Natural killer cell (primary cell): ENCODE results near the gene BICDL1. TPM values are rescaled to one million over a fixed set of nuclear protein-coding genes. Genes with fewer than 3 reads are reported as not detected.

ENCODE experiments used
- ATAC-seq, 3 donors: fragments of 150-1000 bp in 2 of 3; fragments of 200-7000 bp in 1 of 3; cut with Tn5 transposase; 1 replicate in 1 of 3; 2 replicates in 2 of 3; pipeline ENCODE4 v1.10.0; 2021; ENCODE audit warnings: mild to moderate bottlenecking in 2 of 3, moderate library complexity in 2 of 3
- DNase-seq, 2 donors: peaks; one replicate each; pipeline versions ENCODE4 v3.0.0 to v3.0.0-alpha.2; 2013 to 2021; ENCODE audit warnings: mixed read lengths in 1 of 2
- H3K27ac ChIP-seq: one replicate; pipeline ENCODE4 v1.5.1; 2013; ENCODE audit warnings: mild to moderate bottlenecking, low read length
- H3K27me3 ChIP-seq: one replicate; pipeline ENCODE4 v1.6.1; 2013; ENCODE audit warnings: low read length; ENCODE audit not compliant: control insufficient read depth, insufficient read depth
- H3K36me3 ChIP-seq: one replicate; pipeline ENCODE4 v1.6.1; 2013; ENCODE audit warnings: low read length; ENCODE audit not compliant: control insufficient read depth, insufficient read depth
- H3K4me1 ChIP-seq: one replicate; pipeline ENCODE4 v1.6.1; 2013; ENCODE audit warnings: low read length; ENCODE audit not compliant: control insufficient read depth, insufficient read depth
- H3K4me3 ChIP-seq: one replicate; pipeline ENCODE4 v1.5.1; 2013; ENCODE audit warnings: low read length
- H3K9me3 ChIP-seq: one replicate; pipeline ENCODE4 v1.6.1; 2013; ENCODE audit warnings: low read length; ENCODE audit not compliant: control insufficient read depth, insufficient read depth
- H3K27ac Mint-ChIP-seq, 2 donors: one replicate each; pipeline ENCODE4 v1.8.0; 2022; ENCODE audit warnings: mild to moderate bottlenecking in 2 of 2, mixed read lengths in 2 of 2, moderate library complexity in 1 of 2
- H3K27me3 Mint-ChIP-seq, 2 donors: one replicate each; pipeline ENCODE4 v1.8.0; 2022; ENCODE audit warnings: low read depth in 2 of 2, mixed read lengths in 2 of 2
- H3K36me3 Mint-ChIP-seq: one replicate; pipeline ENCODE4 v1.8.0; 2022; ENCODE audit warnings: mixed read lengths
- H3K4me1 Mint-ChIP-seq, 2 donors: one replicate each; pipeline ENCODE4 v1.8.0; 2022; ENCODE audit warnings: mixed read lengths in 2 of 2
- H3K4me3 Mint-ChIP-seq: one replicate; pipeline ENCODE4 v1.8.0; 2022; ENCODE audit warnings: mild to moderate bottlenecking, moderate library complexity, mixed read lengths
- H3K9me3 Mint-ChIP-seq, 2 donors: one replicate each; pipeline ENCODE4 v1.8.0; 2022; ENCODE audit warnings: mixed read lengths in 2 of 2
- WGBS: methylation state at CpG from one replicate; pipeline ENCODE4 v1.1.7; 2013; ENCODE audit warnings: missing lambda C conversion rate; ENCODE audit not compliant: insufficient coverage; 5-methylcytosine and 5-hydroxymethylcytosine counted together
- intact Hi-C: fragments of 100-400 bp; cut with micrococcal nuclease; formaldehyde crosslinking; loops from one replicate; pipeline ENCODE4 v1.14.2; 2022
- total RNA-seq, 4 donors: library from RNA; stranded (reverse); fragments of 120-200 nt in 1 of 4; gene quantifications; one replicate each; pipeline versions ENCODE4 v1.2.3 to v1.2.4, GENCODE V29; 2013 to 2022
- TF ChIP-seq, protein P1 (sequence below): fragments of 200-600 bp; IDR thresholded peaks from one replicate; pipeline ENCODE4 v1.8.0; 2022; ENCODE audit warnings: antibody characterized with exemption

Gene BICDL1
- total RNA-seq, 3 donors from 2014 or later (not counting 1 experiment from before 2014, with no cell fraction given), result 29.3 to 37.1 (median 34.3) TPM

DNA sequence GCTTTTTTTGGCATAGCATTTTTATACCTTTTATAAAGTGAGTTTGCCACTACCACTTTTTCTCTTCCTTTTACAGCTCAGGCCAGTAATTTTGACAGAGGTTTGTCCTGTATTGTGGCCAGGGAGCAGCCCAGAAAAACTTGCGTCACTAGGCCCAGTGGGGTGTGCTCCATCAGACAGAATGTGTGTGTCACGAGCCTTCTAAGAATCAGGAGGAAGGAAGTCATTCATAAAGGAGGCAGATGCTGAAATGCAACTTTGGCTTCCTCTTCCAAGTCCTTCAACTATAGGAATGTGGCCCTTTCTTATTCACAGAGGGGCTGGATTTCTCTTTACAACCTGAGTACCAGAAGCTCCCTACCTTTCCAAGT is 137.6 kb downstream of the BICDL1 start:
- Mint-ChIP-seq H3K9me3 (no peaks in the 10 kb centered on the region), H3K36me3 (peaks cover 10% of the 10 kb centered on the region), H3K4me1 (peaks cover 6 to 15% of the 10 kb centered on the region in 2 donors), H3K4me3 (no peak overlapping the region), H3K27ac (peak overlapping the region; percentile 26 to 67), H3K27me3 (no peaks in the 10 kb centered on the region)
- ATAC-seq, result peak in 1 of 3 donors; percentile 37
- TF ChIP-seq, protein P1, sequence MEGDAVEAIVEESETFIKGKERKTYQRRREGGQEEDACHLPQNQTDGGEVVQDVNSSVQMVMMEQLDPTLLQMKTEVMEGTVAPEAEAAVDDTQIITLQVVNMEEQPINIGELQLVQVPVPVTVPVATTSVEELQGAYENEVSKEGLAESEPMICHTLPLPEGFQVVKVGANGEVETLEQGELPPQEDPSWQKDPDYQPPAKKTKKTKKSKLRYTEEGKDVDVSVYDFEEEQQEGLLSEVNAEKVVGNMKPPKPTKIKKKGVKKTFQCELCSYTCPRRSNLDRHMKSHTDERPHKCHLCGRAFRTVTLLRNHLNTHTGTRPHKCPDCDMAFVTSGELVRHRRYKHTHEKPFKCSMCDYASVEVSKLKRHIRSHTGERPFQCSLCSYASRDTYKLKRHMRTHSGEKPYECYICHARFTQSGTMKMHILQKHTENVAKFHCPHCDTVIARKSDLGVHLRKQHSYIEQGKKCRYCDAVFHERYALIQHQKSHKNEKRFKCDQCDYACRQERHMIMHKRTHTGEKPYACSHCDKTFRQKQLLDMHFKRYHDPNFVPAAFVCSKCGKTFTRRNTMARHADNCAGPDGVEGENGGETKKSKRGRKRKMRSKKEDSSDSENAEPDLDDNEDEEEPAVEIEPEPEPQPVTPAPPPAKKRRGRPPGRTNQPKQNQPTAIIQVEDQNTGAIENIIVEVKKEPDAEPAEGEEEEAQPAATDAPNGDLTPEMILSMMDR, result no peak
- Histone ChIP-seq H3K27ac (no peak overlapping the region), H3K4me1 (peaks cover 14% of the 10 kb centered on the region), H3K27me3 (no peaks in the 10 kb centered on the region), H3K36me3 (peaks cover 44% of the 10 kb centered on the region), H3K9me3 (no peaks in the 10 kb centered on the region), H3K4me3 (no peak overlapping the region)
- intact Hi-C loops, result no loop called here
- 66% methylated on average over 2 of the region's 2 CpGs for WGBS
- no peak for DNase-seq

DNA sequence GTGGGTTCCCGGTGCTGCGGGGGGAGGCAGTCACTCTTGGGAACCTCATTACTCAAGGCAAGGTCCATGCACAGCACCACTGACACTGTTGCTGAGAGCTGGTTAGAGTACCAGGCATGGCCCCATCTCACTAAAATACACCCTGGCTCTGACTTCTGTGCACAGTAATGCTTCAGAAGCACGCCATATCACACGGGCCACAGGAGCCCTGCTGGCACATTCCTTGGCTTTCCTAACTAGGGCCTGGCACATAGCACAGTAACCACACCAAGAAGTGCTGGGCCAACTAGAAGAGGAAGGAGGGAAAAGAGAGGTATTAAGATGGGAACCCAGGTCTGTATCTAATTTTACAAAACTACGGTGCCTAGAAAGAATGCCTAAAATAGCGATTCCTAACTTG is 141.0 kb downstream of the BICDL1 start:
- Histone ChIP-seq H3K4me1 (peaks cover 4% of the 10 kb centered on the region), H3K27ac (no peak overlapping the region), H3K9me3 (no peaks in the 10 kb centered on the region), H3K27me3 (no peaks in the 10 kb centered on the region), H3K4me3 (no peak overlapping the region), H3K36me3 (peaks cover 77% of the 10 kb centered on the region)
- Mint-ChIP-seq H3K4me3 (no peak overlapping the region), H3K36me3 (peaks cover 10% of the 10 kb centered on the region), H3K9me3 (no peaks in the 10 kb centered on the region), H3K27me3 (no peaks in the 10 kb centered on the region), H3K27ac (no peak overlapping the region), H3K4me1 (peaks cover 0 to 5% of the 10 kb centered on the region in 2 donors)
- TF ChIP-seq, protein P1, result no peak
- ATAC-seq (no peak), DNase-seq (no peak)
- over 99% methylated on average over 6 of the region's 6 CpGs for WGBS
- intact Hi-C loops, result no loop called here

DNA sequence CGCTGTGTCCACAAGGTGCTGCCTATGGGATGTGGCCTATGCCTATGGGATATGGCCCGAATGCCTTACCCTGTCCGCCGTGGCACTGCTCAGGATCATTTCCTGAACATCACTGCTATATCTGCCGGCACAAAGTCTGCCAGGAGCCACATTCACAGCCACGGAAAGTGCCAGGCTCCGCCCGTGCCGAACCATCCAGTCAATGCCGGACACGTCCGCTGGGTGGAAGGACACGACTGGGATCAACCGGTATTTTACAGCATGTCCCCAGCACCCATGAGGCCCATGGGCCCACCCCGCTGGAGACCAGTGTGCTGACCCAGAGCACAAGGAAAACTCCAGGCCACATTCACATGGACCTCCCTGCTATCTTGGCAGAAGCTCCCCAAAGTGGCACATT is 142.1 kb downstream of the BICDL1 start:
- Mint-ChIP-seq H3K27me3 (no peaks in the 10 kb centered on the region), H3K4me3 (no peak overlapping the region), H3K27ac (no peak overlapping the region), H3K9me3 (no peaks in the 10 kb centered on the region), H3K4me1 (peaks cover 0 to 5% of the 10 kb centered on the region in 2 donors), H3K36me3 (peaks cover 10% of the 10 kb centered on the region)
- 97% methylated on average over 15 of the region's 15 CpGs for WGBS
- intact Hi-C loops, result no loop called here
- no peak for DNase-seq
- no peak for ATAC-seq
- H3K4me1 ChIP-seq, result peaks cover 3% of the 10 kb centered on the region
- H3K4me3 ChIP-seq, result no peak overlapping the region
- TF ChIP-seq, protein P1, result no peak
- no peaks in the 10 kb centered on the region for H3K27me3 ChIP-seq
- H3K27ac ChIP-seq, result no peak overlapping the region
- no peaks in the 10 kb centered on the region for H3K9me3 ChIP-seq
- peaks cover 79% of the 10 kb centered on the region for H3K36me3 ChIP-seq
